HG03159 (cell line): ENCODE measurements around the gene RANBP9.

Experiments used
- ATAC-seq: cut with Tn5 transposase; IDR thresholded peaks from one replicate; pipeline ENCODE4 v1.9.1; 2021; ENCODE audit warnings: mild to moderate bottlenecking, moderate library complexity; ENCODE audit not compliant: unreplicated experiment

RANBP9 gene

GRCh38 chr6:13605634-13606033, 106.0 kb downstream of the RANBP9 start:
- ATAC-seq, result no peak

- ATAC-seq, result no peak
Observed at GRCh38 chr6:13604546-13605416, 106.9 kb downstream of the RANBP9 start.

- no peak for ATAC-seq
Observed at GRCh38 chr6:13604135-13604534, 107.5 kb downstream of the RANBP9 start.

- no peak for ATAC-seq
Observed at GRCh38 chr6:13600036-13600435, 111.6 kb downstream of the RANBP9 start.

- no peak for ATAC-seq
Observed at GRCh38 chr6:13597073-13597472, 114.6 kb downstream of the RANBP9 start.

DNA sequence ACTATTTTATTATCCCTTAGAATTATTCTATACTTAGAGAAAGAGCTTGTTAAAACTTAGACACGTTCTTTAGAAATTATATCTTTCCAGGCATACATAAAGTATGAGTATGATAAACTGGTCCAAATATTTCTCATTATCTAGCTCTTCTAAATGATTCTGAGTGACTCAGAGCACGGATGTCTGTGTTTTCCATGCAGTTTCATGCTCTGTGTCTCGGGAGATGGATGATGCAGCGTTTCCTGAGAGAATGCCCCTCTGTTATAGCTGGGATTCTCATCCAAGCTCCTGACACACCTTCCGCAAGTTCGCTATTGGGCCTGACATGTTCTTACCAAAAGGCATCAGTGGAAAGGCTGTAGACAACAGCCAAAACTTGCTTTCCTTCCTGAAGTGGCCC, 117.9 kb downstream of the RANBP9 start:
- ATAC-seq, result no peak

DNA sequence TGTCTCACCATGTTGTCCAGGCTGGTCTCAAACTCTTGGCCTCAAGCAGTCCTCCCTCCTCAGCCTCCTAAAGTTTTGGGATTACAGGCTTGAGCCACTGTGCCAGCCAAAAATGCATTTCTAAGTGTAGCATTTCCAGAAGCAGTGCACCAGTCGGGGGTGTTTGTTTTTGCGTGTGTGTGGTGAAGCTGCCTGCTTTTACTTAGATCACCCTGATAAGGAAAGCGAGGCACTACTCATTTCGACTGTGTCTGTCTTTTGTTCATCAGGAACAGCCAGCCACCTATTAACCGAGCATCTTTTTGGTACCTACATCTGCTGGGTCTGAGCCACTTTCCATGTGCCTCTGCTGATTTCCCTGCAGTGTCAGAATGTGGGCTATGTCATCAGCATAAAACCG, 118.5 kb downstream of the RANBP9 start:
- ATAC-seq, result no peak

GRCh38 chr6:13591205-13591921, 120.3 kb downstream of the RANBP9 start:
- no peak for ATAC-seq

DNA sequence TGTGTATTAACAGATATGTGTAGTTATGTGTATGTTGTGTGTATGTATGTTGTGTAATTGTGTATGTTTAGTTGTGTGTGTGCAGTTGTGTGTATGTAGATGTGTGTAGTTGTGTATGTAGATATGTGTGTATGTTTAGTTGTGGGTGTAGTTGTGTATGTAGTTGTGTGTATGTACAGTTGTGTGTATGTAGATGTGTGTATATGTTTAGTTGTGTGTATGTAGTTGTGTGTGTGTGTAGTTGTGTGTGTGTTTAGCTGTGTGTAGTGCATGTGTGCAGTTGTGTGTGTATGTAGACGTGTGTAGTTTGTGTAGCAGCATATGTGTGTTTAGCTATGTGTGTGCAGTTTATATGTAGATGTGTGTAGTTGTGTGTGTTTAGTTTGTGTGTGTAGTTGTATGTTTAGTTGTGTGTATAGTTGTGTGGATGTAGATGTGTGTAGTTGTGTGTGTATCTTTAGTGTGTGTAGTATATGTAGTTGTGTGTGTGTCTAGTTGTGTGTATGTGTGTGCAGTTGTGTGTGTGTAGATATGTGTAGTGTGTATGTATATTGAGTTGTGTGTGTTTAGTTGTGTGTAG, 121.0 kb downstream of the RANBP9 start:
- no peak for ATAC-seq

DNA sequence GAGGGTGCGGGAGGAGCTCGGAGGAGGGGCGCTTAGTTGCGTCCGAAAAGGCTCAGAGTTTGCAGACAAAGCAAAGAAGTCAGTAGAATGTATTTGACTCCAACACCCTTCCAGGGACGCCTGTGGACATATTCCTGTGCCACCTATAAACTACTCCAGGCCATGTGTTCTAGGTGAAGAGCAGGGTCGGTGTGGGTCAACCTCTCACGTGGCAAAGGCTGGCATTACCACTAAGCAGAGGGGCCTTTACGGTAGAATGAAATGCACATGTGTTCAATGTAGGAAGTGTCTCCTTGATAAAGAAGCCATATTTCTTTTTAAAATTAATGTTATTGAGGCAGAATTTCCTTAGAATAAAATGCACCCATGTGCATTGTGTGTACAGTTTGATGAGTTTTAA, 121.8 kb downstream of the RANBP9 start:
- no peak for ATAC-seq

DNA sequence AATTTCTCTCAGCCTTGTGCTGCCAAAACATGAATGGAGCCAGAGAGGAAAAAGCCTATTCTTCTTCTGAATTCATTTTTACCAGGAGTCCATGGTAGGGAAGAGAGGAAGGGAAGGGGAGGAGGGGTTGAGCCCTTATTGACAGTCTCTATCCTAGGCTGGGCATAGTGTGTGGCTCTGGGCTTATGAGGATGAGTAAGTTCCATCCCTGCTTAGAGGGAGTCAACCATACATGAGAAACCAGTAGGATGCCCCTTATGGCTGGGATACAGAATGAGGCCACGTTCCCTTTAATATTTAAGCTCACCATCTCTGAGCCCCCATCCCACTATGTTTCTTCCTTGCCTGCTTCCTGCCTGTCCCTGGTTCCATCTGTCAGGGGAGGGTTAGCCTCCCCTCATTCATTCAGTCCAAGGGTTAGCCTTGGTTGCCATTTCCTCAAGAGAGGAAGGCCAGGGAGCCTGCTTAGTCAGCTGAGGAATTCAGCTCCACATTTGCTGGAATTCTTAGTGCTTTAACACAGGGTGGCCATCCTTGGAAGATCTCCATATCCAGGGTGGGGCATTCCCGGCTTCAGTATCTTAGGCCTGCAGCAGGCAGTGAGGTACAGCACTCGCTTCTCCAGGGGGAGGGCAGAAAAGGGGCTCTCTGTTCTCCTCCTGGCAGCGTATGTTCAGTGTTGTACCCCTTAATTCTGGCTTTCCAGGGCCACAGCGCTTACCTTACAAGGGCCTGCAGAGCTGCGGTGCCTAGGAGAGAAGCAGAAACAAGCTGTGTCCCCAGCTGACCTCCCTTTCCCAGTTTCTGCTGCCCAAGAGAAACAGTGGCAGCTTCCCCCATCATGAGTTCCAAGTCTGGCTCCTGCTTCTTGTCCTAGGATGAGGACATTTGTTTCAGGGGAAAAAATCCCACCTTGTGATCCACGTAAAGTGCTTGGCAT, 124.8 kb downstream of the RANBP9 start:
- no peak for ATAC-seq

GRCh38 chr6:13581700-13582229, 129.9 kb downstream of the RANBP9 start:
- ATAC-seq, result no peak

GRCh38 chr6:13579911-13580310, 131.7 kb downstream of the RANBP9 start:
- no peak for ATAC-seq

- no peak for ATAC-seq
Observed at GRCh38 chr6:13577926-13578325, 133.7 kb downstream of the RANBP9 start.

DNA sequence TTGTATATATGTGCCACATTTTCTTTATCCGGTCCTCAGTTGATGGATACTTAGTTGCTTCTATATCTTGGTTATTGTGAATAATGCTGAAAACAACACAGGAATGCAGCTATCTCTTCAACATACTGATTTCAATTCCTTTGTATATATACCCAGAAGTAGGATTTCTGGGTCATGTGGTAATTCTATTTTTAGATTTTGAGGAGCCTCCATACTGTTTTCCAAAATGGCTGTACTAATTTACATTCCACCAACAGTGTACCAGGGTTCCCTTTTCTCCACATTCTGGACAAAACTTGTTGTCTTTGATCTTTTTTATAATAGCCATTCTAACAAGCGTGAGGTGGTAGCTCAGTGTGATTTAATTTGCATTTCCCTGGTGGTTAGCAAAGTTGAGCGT, 135.6 kb downstream of the RANBP9 start:
- ATAC-seq, result no peak

GRCh38 chr6:13575377-13575775, 136.3 kb downstream of the RANBP9 start:
- no peak for ATAC-seq

DNA sequence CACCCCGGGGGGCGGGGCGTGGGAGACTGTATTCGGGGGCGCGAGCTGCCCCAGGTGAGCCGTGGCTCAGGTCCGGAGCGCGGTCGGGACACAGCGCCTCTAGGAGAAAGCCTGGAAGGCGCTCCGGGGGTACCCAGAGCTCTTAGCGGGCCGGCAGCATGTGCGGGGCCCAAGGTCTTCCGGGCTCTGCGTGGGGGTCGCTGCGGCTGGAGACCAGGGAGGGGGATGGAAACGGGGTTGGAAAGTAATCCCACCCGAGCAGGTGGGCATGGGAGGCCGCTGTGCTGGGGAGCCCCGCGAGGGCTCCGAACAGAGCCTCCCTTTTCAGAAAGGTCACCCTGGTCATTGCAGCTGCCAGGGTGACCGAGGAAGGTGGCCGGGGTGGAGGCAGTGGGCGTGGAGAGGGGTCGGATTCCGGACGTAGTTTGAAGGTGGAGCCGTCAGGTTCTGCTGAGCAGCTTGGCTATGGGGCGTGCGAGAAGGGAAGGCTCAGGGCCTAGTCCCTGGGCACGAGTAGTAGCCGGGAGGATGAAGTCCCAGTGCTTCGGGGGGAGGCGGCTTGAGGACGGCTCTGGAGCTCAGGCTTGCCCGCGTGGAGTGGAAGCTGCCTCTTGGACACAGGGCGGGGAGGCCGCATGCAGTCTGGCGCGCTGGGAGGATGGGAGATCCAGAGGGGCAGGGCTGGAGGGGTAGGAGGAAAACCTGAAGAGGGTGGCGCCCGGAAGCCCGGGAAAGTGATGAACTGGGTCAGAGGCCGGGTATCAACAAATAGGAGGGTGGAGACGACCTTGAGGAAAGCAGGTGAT, 136.9 kb downstream of the RANBP9 start, which contains the start of gene SIRT5:
Gene SIRT5 (plus strand): TSS at position 31 of the 806 bp plus-strand sequence. CDS start 9,510 bp downstream, outside the sequence.
- ATAC-seq, result peak; percentile 75

GRCh38 chr6:13574149-13574570, 137.5 kb downstream of the RANBP9 start:
- peak; percentile 77 for ATAC-seq

GRCh38 chr6:13573669-13574110, 137.9 kb downstream of the RANBP9 start:
- ATAC-seq, result no peak
